Hematopoietic multipotent progenitor cell treated with erythropoietin and hydrocortisone succinate and interleukin-3 and kit ligand, for 15 days (in vitro differentiated cells): ENCODE measurements around the gene OSBP2.

Experiments used
- DNase-seq: peaks from one replicate; pipeline ENCODE4 v3.0.0-alpha.2; 2015; ENCODE audit warnings: low spot score

OSBP2 gene

GRCh38 chr22:30847583-30847982, 152.9 kb downstream of the OSBP2 start:
- no peak for DNase-seq

- DNase-seq: no peak
Measured at GRCh38 chr22:30855266-30855665, 160.6 kb downstream of the OSBP2 start.

- DNase-seq: no peak
Measured at GRCh38 chr22:30855677-30856518, 161.2 kb downstream of the OSBP2 start.

- DNase-seq: no peak
Measured at GRCh38 chr22:30856741-30857502, 162.2 kb downstream of the OSBP2 start.

- DNase-seq: no peak
Measured at GRCh38 chr22:30857791-30858190, 163.1 kb downstream of the OSBP2 start.

GRCh38 chr22:30858976-30859713, 164.5 kb downstream of the OSBP2 start:
- DNase-seq: no peak

- no peak for DNase-seq
Measured at GRCh38 chr22:30859714-30860095, 165.0 kb downstream of the OSBP2 start.

GRCh38 chr22:30860176-30861105, 165.8 kb downstream of the OSBP2 start:
- DNase-seq: no peak

GRCh38 chr22:30861131-30861530, 166.5 kb downstream of the OSBP2 start:
- DNase-seq: no peak

GRCh38 chr22:30861688-30862552, 167.2 kb downstream of the OSBP2 start:
- no peak for DNase-seq

GRCh38 chr22:30863081-30863833, 168.6 kb downstream of the OSBP2 start:
- DNase-seq: no peak

GRCh38 chr22:30864441-30865420, 170.1 kb downstream of the OSBP2 start:
- DNase-seq: no peak

- no peak for DNase-seq
Measured at GRCh38 chr22:30865656-30866055, 171.0 kb downstream of the OSBP2 start.

- DNase-seq: no peak
Measured at GRCh38 chr22:30866216-30866615, 171.5 kb downstream of the OSBP2 start.

GRCh38 chr22:30866811-30867271, 172.2 kb downstream of the OSBP2 start:
- no peak for DNase-seq

- DNase-seq: no peak
Measured at GRCh38 chr22:30867746-30868662, 173.3 kb downstream of the OSBP2 start.

GRCh38 chr22:30868663-30869385, 174.2 kb downstream of the OSBP2 start:
- peak; percentile 45 for DNase-seq
